GM19463 (cell line): Measurements from ENCODE around the gene OR8D2.
"Not testable (repeated sequence)": the region's sequence is repeated elsewhere in the genome, so short reads cannot be mapped to it uniquely, and the experiment has no call there.

Experiments used
- ATAC-seq: cut with Tn5 transposase; IDR thresholded peaks from one replicate; pipeline ENCODE4 v1.9.1; 2021; ENCODE audit warnings: mild to moderate bottlenecking, moderate library complexity; ENCODE audit not compliant: unreplicated experiment

The OR8D2 gene

GRCh38 chr11:124294687-124295086 lies 25.3 kb downstream of the OR8D2 start:
- no peak for ATAC-seq

- ATAC-seq, result no peak
Observed at GRCh38 chr11:124285610-124286344, 34.2 kb downstream of the OR8D2 start.

- no peak for ATAC-seq
Observed at GRCh38 chr11:124278261-124278660, 41.7 kb downstream of the OR8D2 start.

GRCh38 chr11:124277804-124278203 lies 42.2 kb downstream of the OR8D2 start:
- no peak for ATAC-seq

GRCh38 chr11:124277207-124277606 lies 42.8 kb downstream of the OR8D2 start:
- ATAC-seq, result no peak

GRCh38 chr11:124276081-124276480 lies 43.9 kb downstream of the OR8D2 start:
- no peak for ATAC-seq

- no peak for ATAC-seq
Observed at GRCh38 chr11:124274000-124274399, 46.0 kb downstream of the OR8D2 start.

GRCh38 chr11:124270886-124271285 lies 49.1 kb downstream of the OR8D2 start:
- ATAC-seq, result not testable (repeated sequence)
